Body of pancreas (tissue), 4 donors: Measurements from ENCODE around the gene NOL4L.

ENCODE experiments used
- POLR2A ChIP-seq, 3 donors: fragments of 450-650 bp; IDR thresholded peaks; one replicate each; pipeline ENCODE4 v1.6.1; 2016; ENCODE audit warnings: antibody characterized with exemption in 3 of 3, mild to moderate bottlenecking in 2 of 3
- TF ChIP-seq, protein P1 (sequence below), 7 experiments: fragments of 450-650 bp in 4 of 7; fragments of 200-600 bp in 3 of 7; sonication (generic) in 3 of 7; IDR thresholded peaks; one replicate each; pipeline ENCODE4 v1.5.1; 2016 to 2019; ENCODE audit warnings: antibody characterized with exemption in 7 of 7

DNA sequence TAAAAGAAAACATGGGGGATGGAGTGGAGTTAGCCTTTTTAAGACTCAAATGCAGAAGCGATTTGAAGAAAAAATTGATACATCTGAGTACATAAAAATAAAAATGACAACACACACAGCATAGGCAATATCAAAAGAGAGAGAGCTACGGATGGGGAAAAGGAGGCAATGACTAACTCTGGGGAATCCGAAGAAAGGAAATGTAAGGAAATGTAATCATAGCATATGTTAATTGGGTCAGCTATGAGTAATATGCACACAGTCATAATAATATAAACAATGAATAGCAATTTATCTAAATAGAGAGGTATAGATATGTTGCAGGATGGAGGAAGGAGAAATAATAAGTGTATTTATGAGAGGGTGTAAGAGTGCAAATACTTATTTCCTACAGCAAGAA, 83.4 kb downstream of the NOL4L start:
- TF ChIP-seq POLR2A (IDR thresholded peaks at IDR 0.05) = no peak
- TF ChIP-seq, protein P1, sequence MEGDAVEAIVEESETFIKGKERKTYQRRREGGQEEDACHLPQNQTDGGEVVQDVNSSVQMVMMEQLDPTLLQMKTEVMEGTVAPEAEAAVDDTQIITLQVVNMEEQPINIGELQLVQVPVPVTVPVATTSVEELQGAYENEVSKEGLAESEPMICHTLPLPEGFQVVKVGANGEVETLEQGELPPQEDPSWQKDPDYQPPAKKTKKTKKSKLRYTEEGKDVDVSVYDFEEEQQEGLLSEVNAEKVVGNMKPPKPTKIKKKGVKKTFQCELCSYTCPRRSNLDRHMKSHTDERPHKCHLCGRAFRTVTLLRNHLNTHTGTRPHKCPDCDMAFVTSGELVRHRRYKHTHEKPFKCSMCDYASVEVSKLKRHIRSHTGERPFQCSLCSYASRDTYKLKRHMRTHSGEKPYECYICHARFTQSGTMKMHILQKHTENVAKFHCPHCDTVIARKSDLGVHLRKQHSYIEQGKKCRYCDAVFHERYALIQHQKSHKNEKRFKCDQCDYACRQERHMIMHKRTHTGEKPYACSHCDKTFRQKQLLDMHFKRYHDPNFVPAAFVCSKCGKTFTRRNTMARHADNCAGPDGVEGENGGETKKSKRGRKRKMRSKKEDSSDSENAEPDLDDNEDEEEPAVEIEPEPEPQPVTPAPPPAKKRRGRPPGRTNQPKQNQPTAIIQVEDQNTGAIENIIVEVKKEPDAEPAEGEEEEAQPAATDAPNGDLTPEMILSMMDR (IDR thresholded peaks at IDR 0.05) = no peak
